DND-41 (cell line): ENCODE results near the gene PPP1R14B.

Experiments used
- ATAC-seq: fragments of 200-7000 bp; cut with Tn5 transposase; 3 replicates; pipeline ENCODE4 v1.9.1; 2021; ENCODE audit warnings: low read depth; ENCODE audit not compliant: insufficient read depth
- DNase-seq: peaks from one replicate; pipeline ENCODE4 v3.0.0-alpha.2; 2020
- H2AFZ ChIP-seq: 2 replicates; pipeline ENCODE4 v1.6.0; 2012; ENCODE audit warnings: low read depth, low read length
- H3K27ac ChIP-seq: 2 replicates; pipeline ENCODE4 v1.5.1; 2012; ENCODE audit warnings: low read length, inconsistent platforms
- H3K27me3 ChIP-seq: fragments of 200-600 bp; sonication (generic); 2 replicates; pipeline ENCODE4 v1.6.0; 2012; ENCODE audit warnings: low read length, mild to moderate bottlenecking, inconsistent platforms; ENCODE audit not compliant: insufficient read depth, poor library complexity
- H3K36me3 ChIP-seq: 2 replicates; pipeline ENCODE4 v1.5.1; 2012; ENCODE audit warnings: low read length, inconsistent platforms; ENCODE audit not compliant: insufficient read depth
- H3K4me1 ChIP-seq: 2 replicates; pipeline ENCODE4 v1.5.1; 2012; ENCODE audit warnings: mild to moderate bottlenecking, low read length; ENCODE audit not compliant: insufficient read depth
- H3K4me2 ChIP-seq: 2 replicates; pipeline ENCODE4 v1.6.0; 2012; ENCODE audit warnings: mild to moderate bottlenecking, moderate library complexity, low read length, inconsistent platforms; ENCODE audit not compliant: insufficient read depth
- H3K4me3 ChIP-seq, 2 experiments: fragments of 200-600 bp in 1 of 2; shearing (Covaris generic) in 1 of 2; 2 replicates each; pipeline ENCODE4 v1.5.1; 2012 to 2016; ENCODE audit warnings: inconsistent platforms in 2 of 2, low read length in 2 of 2, mild to moderate bottlenecking in 2 of 2, low read depth in 1 of 2, moderate library complexity in 1 of 2
- H3K79me2 ChIP-seq: 2 replicates; pipeline ENCODE4 v1.6.0; 2012; ENCODE audit warnings: low read length, inconsistent platforms; ENCODE audit not compliant: insufficient read depth
- H3K9ac ChIP-seq: 2 replicates; pipeline ENCODE4 v1.6.0; 2012; ENCODE audit warnings: low read depth, mild to moderate bottlenecking, inconsistent platforms, low read length, moderate library complexity
- H3K9me3 ChIP-seq: 2 replicates; pipeline ENCODE4 v1.5.1; 2012; ENCODE audit warnings: low read length, moderate library complexity, mild to moderate bottlenecking, inconsistent platforms; ENCODE audit not compliant: insufficient read depth, severe bottlenecking
- H4K20me1 ChIP-seq: 2 replicates; pipeline ENCODE4 v1.6.0; 2012; ENCODE audit warnings: low read length; ENCODE audit not compliant: insufficient read depth
- EZH2 ChIP-seq: IDR thresholded peaks from 3 replicates; pipeline ENCODE4 v1.6.1; 2012; ENCODE audit warnings: borderline replicate concordance, low read depth, mild to moderate bottlenecking, moderate library complexity, low read length, inconsistent platforms; ENCODE audit not compliant: severe bottlenecking
- TF ChIP-seq, protein P1 (sequence below): IDR thresholded peaks from 2 replicates; pipeline ENCODE4 v1.5.1; 2012; ENCODE audit warnings: borderline replicate concordance, low read length, moderate library complexity, mild to moderate bottlenecking; ENCODE audit not compliant: poor library complexity, severe bottlenecking; ENCODE audit errors: extremely low read depth

PPP1R14B gene

GRCh38 chr11:64249563-64250414 lies 3.0 kb upstream of the PPP1R14B start:
- Histone ChIP-seq H3K4me3 (no peak overlapping the region), H3K9ac (no peak overlapping the region), H4K20me1 (peaks cover 17% of the 10 kb centered on the region), H3K27me3 (no peaks in the 10 kb centered on the region), H3K27ac (no peak overlapping the region), H3K4me1 (peaks cover 44% of the 10 kb centered on the region), H2AFZ (no peak overlapping the region), H3K4me2 (no peak overlapping the region), H3K79me2 (peaks cover 22% of the 10 kb centered on the region), H3K9me3 (no peaks in the 10 kb centered on the region), H3K36me3 (peaks cover 10% of the 10 kb centered on the region)
- TF ChIP-seq EZH2, result no peak
- TF ChIP-seq, protein P1, sequence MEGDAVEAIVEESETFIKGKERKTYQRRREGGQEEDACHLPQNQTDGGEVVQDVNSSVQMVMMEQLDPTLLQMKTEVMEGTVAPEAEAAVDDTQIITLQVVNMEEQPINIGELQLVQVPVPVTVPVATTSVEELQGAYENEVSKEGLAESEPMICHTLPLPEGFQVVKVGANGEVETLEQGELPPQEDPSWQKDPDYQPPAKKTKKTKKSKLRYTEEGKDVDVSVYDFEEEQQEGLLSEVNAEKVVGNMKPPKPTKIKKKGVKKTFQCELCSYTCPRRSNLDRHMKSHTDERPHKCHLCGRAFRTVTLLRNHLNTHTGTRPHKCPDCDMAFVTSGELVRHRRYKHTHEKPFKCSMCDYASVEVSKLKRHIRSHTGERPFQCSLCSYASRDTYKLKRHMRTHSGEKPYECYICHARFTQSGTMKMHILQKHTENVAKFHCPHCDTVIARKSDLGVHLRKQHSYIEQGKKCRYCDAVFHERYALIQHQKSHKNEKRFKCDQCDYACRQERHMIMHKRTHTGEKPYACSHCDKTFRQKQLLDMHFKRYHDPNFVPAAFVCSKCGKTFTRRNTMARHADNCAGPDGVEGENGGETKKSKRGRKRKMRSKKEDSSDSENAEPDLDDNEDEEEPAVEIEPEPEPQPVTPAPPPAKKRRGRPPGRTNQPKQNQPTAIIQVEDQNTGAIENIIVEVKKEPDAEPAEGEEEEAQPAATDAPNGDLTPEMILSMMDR, result no peak
- DNase-seq (no peak), ATAC-seq (no peak)

GRCh38 chr11:64249038-64249437 lies 2.3 kb upstream of the PPP1R14B start:
- TF ChIP-seq EZH2, result no peak
- TF ChIP-seq, protein P1, result no peak
- ATAC-seq (no peak), DNase-seq (no peak)
- no peak overlapping the region for H3K27ac ChIP-seq
- peaks cover 52% of the 10 kb centered on the region for H3K4me1 ChIP-seq
- no peak overlapping the region for H3K4me2 ChIP-seq
- H3K4me3 ChIP-seq, result no peak overlapping the region
- no peaks in the 10 kb centered on the region for H3K9me3 ChIP-seq
- H4K20me1 ChIP-seq, result peaks cover 21% of the 10 kb centered on the region
- H3K9ac ChIP-seq, result no peak overlapping the region
- H3K79me2 ChIP-seq, result peaks cover 28% of the 10 kb centered on the region
- H3K36me3 ChIP-seq, result peaks cover 12% of the 10 kb centered on the region
- H2AFZ ChIP-seq, result no peak overlapping the region
- no peaks in the 10 kb centered on the region for H3K27me3 ChIP-seq

DNA sequence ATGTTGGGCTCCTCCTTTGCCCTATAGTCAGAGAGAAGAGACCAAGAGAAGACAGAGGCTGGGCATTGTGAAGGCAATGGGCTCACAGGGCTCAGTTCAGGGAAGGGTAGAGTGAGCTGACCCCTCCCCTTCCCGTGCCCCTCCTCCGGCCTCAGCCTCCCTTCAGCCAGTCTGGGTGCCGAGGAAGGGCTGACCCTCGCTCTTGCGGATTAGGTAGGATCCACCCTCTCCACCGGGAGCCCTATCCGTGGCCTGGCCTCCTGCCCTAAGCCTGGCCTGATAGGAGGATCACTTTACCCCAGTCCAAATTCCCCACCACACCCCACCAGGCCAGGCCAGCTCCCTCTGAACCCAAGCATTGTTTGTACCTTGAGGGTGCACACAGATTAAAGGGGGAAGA lies 1.8 kb upstream of the PPP1R14B start:
- Histone ChIP-seq H3K79me2 (peaks cover 32% of the 10 kb centered on the region), H3K36me3 (peaks cover 17% of the 10 kb centered on the region), H3K4me1 (peaks cover 56% of the 10 kb centered on the region), H3K4me2 (no peak overlapping the region), H3K9ac (no peak overlapping the region), H2AFZ (no peak overlapping the region), H3K27me3 (no peaks in the 10 kb centered on the region), H3K4me3 (no peak overlapping the region), H3K9me3 (no peaks in the 10 kb centered on the region), H3K27ac (no peak overlapping the region), H4K20me1 (peaks cover 22% of the 10 kb centered on the region)
- ATAC-seq, result no peak
- TF ChIP-seq, protein P1, result no peak
- no peak for TF ChIP-seq EZH2
- DNase-seq, result no peak
